ENCODE results near the gene NAGLU.
A peak's percentile ranks its signal among the peaks of the same experiment; 100 is the strongest.
"Not testable (repeated sequence)": the region's sequence is repeated elsewhere in the genome, so short reads cannot be mapped to it uniquely, and the experiment has no call there.

The NAGLU gene

DNA sequence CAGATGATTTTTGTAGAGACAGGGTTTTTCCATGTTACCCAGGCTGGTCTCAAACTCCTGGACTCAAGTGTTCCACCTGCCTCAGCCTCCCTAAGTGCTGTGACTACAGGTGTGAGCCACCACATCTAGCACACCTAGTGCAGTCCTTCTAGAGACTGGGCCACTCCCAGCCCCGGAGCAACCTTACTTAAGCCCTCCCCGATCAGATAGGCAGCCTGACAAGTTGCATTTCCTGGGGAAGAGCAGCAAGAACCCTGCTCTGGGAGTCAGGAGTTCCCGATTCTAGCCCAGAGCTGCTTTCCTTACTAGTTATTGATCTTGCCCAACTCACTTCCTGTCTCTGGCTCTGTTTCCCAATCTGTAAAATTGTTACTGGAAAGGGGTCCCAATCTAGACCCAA, 7.0 kb upstream of the NAGLU start:
- DNase-seq (ENCODE audit: low spot score in 2 of 2) (no peak), ATAC-seq (ENCODE audit: low read depth) (no peak)
- no peak overlapping the region for H3K4me3 Mint-ChIP-seq
- H3K9me3 Mint-ChIP-seq, result no peaks in the 10 kb centered on the region
- H3K4me1 Mint-ChIP-seq, result peaks cover 18% of the 10 kb centered on the region
- no peaks in the 10 kb centered on the region for H3K36me3 Mint-ChIP-seq
- no peak overlapping the region for H3K27ac Mint-ChIP-seq
- H3K27me3 Mint-ChIP-seq, result peaks cover 1% of the 10 kb centered on the region

- Mint-ChIP-seq H3K9me3 (no peaks in the 10 kb centered on the region), H3K36me3 (no peaks in the 10 kb centered on the region), H3K27me3 (peaks cover 1% of the 10 kb centered on the region), H3K4me1 (peaks cover 20% of the 10 kb centered on the region), H3K27ac (no peak overlapping the region), H3K4me3 (peak overlapping the region; percentile 84)
- DNase-seq (ENCODE audit: low spot score in 2 of 2) (no peak), ATAC-seq (ENCODE audit: low read depth) (no peak)
Observed at GRCh38 chr17:42530952-42531454, 5.0 kb upstream of the NAGLU start.

DNA sequence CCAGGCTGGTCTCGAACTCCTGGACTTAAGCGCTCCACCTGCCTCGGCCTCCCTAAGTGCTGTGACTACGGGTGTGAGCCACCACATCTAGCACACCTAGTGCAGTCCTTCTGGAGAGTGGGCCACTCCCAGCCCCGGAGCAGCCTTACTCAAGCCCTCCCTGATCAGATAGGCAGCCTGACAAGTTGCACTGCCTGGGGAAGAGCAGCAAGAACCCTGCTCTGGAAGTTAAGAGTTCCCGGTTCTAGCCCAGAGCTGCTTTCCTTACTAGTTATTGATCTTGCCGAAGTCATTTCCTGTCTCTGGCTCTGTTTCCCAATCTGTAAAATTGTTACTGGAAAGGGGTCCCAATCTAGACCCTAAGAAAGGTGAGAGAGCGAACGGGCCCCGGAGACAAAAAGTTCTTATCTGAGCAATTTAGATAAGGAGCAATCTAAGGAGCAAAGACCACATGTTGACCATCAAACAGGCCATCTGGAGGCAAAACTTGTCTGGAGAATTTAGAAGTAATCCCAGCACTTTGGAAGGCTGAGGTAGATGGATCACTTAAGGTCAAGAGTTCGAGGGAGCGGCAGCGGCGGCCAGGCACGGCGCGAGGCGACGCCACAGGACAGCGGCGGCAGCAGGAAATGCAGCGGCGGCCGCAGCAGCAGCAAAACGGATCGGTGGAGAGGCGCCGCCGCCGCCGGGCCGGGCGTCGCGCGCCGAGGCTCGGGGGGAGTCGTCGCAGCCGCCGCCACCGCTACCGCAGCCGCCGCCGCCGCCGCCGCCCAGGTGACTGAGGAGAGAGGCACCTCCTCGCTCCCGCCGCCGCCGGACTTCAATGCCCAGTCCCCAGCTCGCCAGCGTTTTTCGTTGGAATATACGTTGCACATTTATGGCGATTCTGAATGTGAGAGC, 4.3 kb upstream of the NAGLU start:
- H3K27me3 Mint-ChIP-seq, result peaks cover 1% of the 10 kb centered on the region
- H3K4me3 Mint-ChIP-seq, result peak overlapping the region; percentile 84
- no peak overlapping the region for H3K27ac Mint-ChIP-seq
- no peaks in the 10 kb centered on the region for H3K36me3 Mint-ChIP-seq
- DNase-seq (ENCODE audit: low spot score in 2 of 2), result peak; percentile 32 to 49
- H3K9me3 Mint-ChIP-seq, result no peaks in the 10 kb centered on the region
- peaks cover 22% of the 10 kb centered on the region for H3K4me1 Mint-ChIP-seq
- peak; percentile 28 for ATAC-seq (ENCODE audit: low read depth)

DNA sequence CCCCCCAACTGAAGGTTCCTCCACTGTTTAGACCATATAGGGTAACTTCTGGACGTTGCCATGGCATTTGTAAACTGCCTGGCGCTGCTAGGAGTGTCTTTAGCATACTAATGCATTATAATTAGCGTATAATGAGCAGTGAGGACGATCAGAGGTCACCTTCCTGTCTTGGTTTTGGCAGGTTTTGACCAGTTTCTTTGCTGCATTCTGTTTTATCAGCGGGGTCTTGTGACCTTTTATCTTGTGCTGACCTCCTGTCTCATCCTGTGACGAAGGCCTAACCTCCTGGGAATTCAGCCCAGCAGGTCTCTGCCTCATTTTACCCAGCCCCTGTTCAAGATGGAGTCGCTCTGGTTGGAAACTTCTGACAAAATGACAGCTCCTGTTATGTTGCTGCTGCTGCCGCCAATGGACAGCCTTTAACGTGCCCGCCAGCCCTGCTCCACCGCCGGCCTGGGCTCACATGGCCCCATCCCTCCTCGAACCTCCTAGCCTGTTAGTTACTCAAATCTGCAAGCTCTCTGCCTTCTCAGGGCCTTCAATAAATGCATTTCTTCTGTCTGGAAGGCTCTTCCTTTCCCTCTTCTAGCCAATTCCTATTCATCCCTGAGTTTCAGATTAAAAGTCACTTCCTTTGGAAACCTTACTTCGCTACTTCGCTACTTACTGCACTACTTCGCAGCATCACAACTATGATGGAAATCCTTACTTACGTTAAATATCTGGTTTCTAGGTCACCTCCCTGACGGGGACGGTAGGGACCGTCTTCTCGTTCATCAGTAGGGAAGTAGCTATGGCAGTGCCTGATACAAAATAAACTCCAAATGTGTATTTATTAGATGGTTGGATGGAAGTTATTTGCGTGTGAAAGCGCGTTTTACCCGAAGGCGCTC, 640 bp upstream of the NAGLU start:
- H3K9me3 Mint-ChIP-seq, result no peaks in the 10 kb centered on the region
- H3K27ac Mint-ChIP-seq, result peak overlapping the region; percentile 92
- H3K4me3 Mint-ChIP-seq, result peak overlapping the region; percentile 85
- peaks cover 2% of the 10 kb centered on the region for H3K36me3 Mint-ChIP-seq
- H3K4me1 Mint-ChIP-seq, result peaks cover 24% of the 10 kb centered on the region
- peak; percentile 20 for ATAC-seq (ENCODE audit: low read depth)
- DNase-seq (ENCODE audit: low spot score in 2 of 2), result no peak
- no peaks in the 10 kb centered on the region for H3K27me3 Mint-ChIP-seq

DNA sequence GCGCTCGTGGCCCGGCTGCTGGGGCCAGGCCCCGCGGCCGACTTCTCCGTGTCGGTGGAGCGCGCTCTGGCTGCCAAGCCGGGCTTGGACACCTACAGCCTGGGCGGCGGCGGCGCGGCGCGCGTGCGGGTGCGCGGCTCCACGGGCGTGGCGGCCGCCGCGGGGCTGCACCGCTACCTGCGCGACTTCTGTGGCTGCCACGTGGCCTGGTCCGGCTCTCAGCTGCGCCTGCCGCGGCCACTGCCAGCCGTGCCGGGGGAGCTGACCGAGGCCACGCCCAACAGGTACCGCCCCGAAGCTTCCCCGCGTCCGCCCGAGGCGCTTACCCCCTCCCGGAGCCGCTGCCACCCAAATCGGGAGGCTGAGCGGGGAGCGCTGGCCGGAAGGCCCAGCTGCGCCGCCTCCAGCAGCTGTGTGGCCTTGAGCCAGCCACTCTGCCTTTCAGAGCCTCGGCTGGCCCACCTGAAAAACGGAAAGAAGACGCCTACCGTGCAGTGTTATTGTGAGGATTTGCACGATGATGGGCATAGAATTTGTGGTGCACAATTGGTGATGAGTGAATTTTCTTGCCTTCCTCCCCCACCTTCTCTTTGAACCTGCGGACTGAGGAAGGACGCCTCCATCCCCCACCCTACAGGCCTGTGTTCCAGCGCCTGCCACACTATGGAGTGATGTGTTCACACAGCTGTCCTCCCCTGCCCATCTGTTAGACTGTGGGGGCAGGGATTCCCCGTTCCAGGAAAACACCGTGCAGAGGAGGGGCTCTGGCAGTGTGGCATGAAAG, 523 bp downstream of the NAGLU start:
- peak overlapping the region; percentile 92 for H3K27ac Mint-ChIP-seq
- ATAC-seq (ENCODE audit: low read depth) (peak; percentile 55), DNase-seq (ENCODE audit: low spot score in 2 of 2) (peak in 1 of 2 donors; percentile 48)
- peaks cover 4% of the 10 kb centered on the region for H3K36me3 Mint-ChIP-seq
- no peaks in the 10 kb centered on the region for H3K9me3 Mint-ChIP-seq
- H3K4me3 Mint-ChIP-seq, result peak overlapping the region; percentile 88
- H3K4me1 Mint-ChIP-seq, result peaks cover 18% of the 10 kb centered on the region
- H3K27me3 Mint-ChIP-seq, result no peaks in the 10 kb centered on the region

DNA sequence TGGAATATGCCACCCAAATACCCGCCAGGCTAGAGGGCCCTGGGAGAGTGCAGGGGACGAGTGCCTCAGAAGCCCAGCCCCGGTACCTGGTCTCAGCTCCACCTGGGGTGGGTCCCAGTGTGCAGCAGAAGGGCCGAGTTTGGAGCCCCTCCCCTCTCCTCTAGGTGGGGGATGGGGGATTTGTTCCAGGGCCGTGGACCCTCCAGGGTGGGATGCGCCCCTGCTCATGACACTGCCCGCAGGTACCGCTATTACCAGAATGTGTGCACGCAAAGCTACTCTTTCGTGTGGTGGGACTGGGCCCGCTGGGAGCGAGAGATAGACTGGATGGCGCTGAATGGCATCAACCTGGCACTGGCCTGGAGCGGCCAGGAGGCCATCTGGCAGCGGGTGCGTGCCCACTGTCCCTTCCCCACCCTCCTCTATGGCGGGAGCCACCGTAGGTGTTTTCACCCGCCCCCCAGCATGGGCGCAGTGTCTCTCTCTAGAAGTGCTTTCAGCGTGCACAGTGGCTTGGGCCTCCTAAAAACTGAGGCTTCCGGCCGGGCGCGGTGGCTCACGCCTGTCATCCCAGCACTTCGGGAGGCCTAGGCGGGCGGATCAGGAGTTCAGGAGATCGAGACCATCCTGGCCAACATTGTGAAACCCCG, 1.2 kb downstream of the NAGLU start:
- Mint-ChIP-seq H3K4me3 (peak overlapping the region; percentile 88), H3K4me1 (peaks cover 16% of the 10 kb centered on the region), H3K36me3 (peaks cover 4% of the 10 kb centered on the region), H3K27ac (no peak overlapping the region), H3K9me3 (no peaks in the 10 kb centered on the region), H3K27me3 (no peaks in the 10 kb centered on the region)
- DNase-seq (ENCODE audit: low spot score in 2 of 2) (no peak), ATAC-seq (ENCODE audit: low read depth) (no peak)

DNA sequence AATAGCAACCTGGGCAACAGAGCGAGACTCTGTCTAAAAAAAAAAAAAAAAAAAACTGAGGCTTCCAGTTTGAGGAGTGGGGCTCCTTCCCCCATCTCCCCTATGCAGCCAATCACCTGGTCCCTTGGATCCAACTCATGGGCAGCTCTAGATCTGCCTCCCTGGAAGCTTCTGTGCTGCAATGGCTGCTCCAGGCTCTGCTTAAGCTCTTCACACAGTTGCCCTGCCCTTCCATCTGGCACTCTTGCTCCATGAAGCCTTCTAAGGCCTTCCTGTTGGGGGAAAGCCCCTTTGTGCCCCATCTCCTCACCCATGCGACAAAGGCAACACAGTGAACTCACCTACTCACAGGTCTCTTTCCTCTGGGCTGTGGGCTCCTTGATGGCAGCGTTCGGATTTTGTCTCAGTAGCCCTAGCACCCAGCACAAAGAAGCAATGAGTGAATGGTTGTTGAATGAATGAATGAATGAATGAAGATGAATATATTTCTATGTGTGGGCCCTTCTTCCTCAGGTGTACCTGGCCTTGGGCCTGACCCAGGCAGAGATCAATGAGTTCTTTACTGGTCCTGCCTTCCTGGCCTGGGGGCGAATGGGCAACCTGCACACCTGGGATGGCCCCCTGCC, 1.9 kb downstream of the NAGLU start:
- Mint-ChIP-seq H3K9me3 (no peaks in the 10 kb centered on the region), H3K27me3 (no peaks in the 10 kb centered on the region), H3K4me1 (peaks cover 16% of the 10 kb centered on the region), H3K27ac (peak overlapping the region; percentile 21), H3K4me3 (peak overlapping the region; percentile 78), H3K36me3 (peaks cover 4% of the 10 kb centered on the region)
- no peak for DNase-seq (ENCODE audit: low spot score in 2 of 2)
- ATAC-seq (ENCODE audit: low read depth), result no peak

- no peaks in the 10 kb centered on the region for H3K27me3 Mint-ChIP-seq
- H3K36me3 Mint-ChIP-seq, result peaks cover 4% of the 10 kb centered on the region
- ATAC-seq (ENCODE audit: low read depth) (no peak), DNase-seq (ENCODE audit: low spot score in 2 of 2) (no peak)
- H3K4me1 Mint-ChIP-seq, result peaks cover 14% of the 10 kb centered on the region
- no peaks in the 10 kb centered on the region for H3K9me3 Mint-ChIP-seq
- H3K4me3 Mint-ChIP-seq, result no peak overlapping the region
- H3K27ac Mint-ChIP-seq, result no peak overlapping the region
Observed at GRCh38 chr17:42538482-42538881, 2.4 kb downstream of the NAGLU start.

DNA sequence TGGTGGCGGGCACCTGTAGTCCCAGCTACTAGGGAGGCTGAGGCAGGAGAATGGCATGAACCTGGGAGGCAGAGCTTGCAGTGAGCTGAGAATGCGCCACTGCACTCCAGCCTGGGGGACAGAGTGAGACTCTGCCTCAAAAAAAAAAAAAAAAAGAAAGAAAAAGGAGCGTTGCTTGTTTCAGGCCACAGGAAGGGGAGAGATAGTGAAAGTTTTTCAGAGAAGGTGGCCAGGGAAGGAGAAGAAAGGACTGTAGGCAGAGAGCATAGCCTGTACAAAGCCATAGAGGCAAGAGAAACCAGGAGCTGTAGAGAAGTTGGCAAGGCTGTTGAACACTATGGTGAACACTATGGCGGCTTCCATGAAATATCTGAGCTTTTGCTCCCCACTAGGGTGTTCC, 4.5 kb downstream of the NAGLU start:
- not testable (repeated sequence) for ATAC-seq (ENCODE audit: low read depth); H3K9me3 Mint-ChIP-seq

GRCh38 chr17:42541041-42541833, 5.2 kb downstream of the NAGLU start:
- no peak overlapping the region for H3K27ac Mint-ChIP-seq
- no peak overlapping the region for H3K4me3 Mint-ChIP-seq
- H3K9me3 Mint-ChIP-seq, result no peaks in the 10 kb centered on the region
- peaks cover 9% of the 10 kb centered on the region for H3K4me1 Mint-ChIP-seq
- DNase-seq (ENCODE audit: low spot score in 2 of 2), result no peak
- H3K36me3 Mint-ChIP-seq, result peaks cover 4% of the 10 kb centered on the region
- no peaks in the 10 kb centered on the region for H3K27me3 Mint-ChIP-seq
- no peak for ATAC-seq (ENCODE audit: low read depth)

More for the DNA sequence above, 4.5 kb downstream of the NAGLU start:
- H3K36me3 Mint-ChIP-seq; H3K4me3 Mint-ChIP-seq; H3K27me3 Mint-ChIP-seq; DNase-seq (ENCODE audit: low spot score in 2 of 2); H3K27ac Mint-ChIP-seq: not testable (repeated sequence)
- peaks cover 11% of the 10 kb centered on the region for H3K4me1 Mint-ChIP-seq

DNA sequence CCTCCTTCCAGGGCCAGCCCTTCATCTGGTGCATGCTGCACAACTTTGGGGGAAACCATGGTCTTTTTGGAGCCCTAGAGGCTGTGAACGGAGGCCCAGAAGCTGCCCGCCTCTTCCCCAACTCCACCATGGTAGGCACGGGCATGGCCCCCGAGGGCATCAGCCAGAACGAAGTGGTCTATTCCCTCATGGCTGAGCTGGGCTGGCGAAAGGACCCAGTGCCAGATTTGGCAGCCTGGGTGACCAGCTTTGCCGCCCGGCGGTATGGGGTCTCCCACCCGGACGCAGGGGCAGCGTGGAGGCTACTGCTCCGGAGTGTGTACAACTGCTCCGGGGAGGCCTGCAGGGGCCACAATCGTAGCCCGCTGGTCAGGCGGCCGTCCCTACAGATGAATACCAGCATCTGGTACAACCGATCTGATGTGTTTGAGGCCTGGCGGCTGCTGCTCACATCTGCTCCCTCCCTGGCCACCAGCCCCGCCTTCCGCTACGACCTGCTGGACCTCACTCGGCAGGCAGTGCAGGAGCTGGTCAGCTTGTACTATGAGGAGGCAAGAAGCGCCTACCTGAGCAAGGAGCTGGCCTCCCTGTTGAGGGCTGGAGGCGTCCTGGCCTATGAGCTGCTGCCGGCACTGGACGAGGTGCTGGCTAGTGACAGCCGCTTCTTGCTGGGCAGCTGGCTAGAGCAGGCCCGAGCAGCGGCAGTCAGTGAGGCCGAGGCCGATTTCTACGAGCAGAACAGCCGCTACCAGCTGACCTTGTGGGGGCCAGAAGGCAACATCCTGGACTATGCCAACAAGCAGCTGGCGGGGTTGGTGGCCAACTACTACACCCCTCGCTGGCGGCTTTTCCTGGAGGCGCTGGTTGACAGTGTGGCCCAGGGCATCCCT, 7.4 kb downstream of the NAGLU start:
- no peaks in the 10 kb centered on the region for H3K4me1 Mint-ChIP-seq
- H3K4me3 Mint-ChIP-seq, result no peak overlapping the region
- ATAC-seq (ENCODE audit: low read depth) (no peak), DNase-seq (ENCODE audit: low spot score in 2 of 2) (no peak)
- H3K36me3 Mint-ChIP-seq, result peaks cover 4% of the 10 kb centered on the region
- H3K9me3 Mint-ChIP-seq, result no peaks in the 10 kb centered on the region
- no peaks in the 10 kb centered on the region for H3K27me3 Mint-ChIP-seq
- no peak overlapping the region for H3K27ac Mint-ChIP-seq
